ENCODE results near the gene UBE2D1.
"Not testable (repeated sequence)": the region's sequence is repeated elsewhere in the genome, so short reads cannot be mapped to it uniquely, and the experiment has no call there.

UBE2D1 gene

DNA sequence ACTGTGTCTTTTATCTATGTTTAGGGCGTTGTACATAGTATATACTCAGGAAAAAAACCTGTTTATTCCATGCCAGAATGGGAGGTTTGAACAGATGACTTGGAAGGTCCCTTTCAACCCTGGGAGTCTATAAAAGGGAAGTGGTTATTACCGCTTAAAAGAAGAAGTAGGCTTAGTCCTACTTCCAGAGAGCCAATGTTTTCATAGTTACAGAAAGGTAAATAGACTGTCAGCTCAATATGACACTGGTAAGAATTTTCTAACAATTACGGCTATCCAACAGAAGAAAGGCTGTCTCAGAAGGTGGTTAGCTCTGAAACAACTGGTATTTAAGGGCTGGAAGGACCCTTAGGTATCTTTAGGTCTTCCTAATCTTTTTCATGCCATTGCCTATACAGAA, 49.3 kb downstream of the UBE2D1 start:
- no peak for DNase-seq (ENCODE audit: low read depth in 2 of 2)

DNA sequence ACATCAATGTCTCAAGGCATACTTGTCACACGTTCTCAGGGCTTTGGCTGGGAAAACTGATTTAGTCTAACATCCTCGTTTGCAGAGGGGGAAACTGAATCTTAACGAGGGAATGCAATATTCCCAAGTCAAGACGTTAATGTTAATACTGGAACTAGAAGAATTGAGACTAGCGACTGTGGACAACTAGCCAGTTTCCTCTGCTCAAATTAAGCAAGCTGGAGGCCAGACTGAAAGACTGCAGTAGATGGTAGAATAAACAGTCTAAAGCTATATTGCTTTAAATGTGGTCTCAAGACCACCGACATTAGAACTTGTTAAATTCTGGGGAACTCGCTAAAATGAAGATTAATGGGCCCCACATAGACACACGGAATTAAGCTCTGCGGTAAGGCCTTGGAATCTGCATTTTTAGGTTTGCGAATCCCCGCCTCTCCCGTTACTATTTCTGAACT, 49.8 kb downstream of the UBE2D1 start:
- no peak for DNase-seq (ENCODE audit: low read depth in 2 of 2)

DNA sequence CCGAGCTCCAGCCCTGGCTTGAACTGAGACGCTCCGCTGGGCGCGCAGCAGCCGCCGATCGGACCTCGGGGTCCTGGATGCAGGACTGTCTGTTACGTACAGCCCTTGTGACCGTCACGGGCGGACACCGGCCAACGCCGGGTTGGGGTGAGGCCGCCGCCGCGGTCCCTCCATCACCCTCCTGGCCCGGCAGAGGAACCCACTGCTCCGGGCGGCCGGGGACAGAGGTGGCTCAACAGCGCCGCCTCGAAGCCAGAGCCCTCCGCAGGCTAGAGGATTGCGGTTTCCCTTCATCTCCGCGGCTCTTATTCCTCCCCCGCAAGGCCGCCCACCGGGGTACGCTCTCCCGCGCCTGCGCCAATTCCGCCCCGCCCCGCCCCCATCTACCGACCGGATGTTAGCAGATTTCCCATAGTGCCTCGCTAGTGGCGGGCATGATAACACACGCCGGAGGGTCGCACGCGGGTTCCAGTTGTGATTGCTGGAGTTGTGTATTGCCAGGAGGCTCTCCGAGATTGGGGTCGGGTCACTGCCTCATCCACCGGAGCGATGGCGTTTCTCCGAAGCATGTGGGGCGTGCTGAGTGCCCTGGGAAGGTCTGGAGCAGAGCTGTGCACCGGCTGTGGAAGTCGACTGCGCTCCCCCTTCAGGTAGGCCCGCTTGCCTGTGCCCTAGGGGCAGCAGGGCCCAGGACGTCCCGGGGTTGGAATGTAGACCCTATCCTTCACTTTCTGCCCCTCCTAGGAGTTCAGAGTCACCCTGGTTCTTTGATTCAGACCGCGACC, 50.4 kb downstream of the UBE2D1 start, which contains the start of gene TFAM:
Gene TFAM, plus strand, starts transcription at position 412 of the 785 bp plus-strand sequence. Its CDS starts 138 bp downstream, at position 550.
- DNase-seq (ENCODE audit: low read depth in 2 of 2) = peak; percentile 91 to 96

DNA sequence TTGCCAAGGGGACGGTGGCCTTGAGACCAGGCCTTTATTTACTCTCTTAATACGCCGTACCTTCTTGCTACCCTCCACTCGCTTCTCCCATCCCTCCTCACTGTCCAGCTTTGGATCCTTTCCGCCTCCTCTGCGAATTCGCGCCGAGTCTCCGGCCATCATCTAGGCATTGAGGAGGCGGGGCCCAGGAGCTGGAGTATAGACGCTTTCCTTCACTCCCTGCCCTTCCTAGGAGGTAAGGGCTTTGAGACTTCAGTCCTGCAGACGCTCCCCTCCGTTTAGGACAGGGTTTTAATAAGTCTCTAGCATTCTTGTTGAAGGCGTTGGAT, 50.9 kb downstream of the UBE2D1 start:
- no peak for DNase-seq (ENCODE audit: low read depth in 2 of 2)

DNA sequence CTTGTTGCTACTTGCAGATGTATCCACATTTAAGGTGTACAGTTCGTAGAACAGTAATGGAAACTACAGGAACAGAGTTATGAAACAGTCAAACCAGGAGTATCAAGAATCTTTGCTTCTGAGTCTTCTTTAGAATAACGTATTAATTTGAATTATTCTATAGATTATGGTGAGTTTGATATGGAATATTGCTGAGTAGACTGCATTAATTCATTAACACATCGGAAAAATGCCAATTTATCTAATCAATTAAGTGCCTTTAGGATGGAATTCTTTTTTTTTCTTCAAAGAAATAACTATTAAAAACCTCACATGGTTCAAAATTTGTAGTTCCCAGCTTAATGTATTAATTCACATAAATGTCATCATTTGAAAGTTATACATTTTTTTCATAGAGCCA, 54.2 kb downstream of the UBE2D1 start:
- DNase-seq (ENCODE audit: low read depth in 2 of 2) = no peak

DNA sequence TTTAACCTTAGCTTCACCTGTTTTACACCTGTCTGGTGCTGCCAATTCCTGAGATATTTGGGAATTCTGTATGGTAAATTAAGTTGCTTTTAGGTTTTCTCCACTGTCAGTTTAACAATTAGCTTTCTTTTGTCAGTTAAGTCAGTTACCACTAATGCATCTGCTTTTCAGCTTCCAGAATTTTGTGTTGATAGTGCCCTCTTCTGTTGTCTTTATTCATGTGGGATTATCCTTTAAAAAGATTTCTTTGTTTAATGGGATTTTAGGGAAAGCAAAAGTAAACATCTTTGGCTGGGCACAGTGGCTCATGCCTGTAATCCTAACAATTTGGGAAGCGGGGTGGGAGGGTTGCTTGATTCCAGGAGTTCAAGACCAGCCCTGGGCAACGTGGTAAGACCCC, 58.5 kb downstream of the UBE2D1 start:
- no peak for DNase-seq (ENCODE audit: low read depth in 2 of 2)

DNA sequence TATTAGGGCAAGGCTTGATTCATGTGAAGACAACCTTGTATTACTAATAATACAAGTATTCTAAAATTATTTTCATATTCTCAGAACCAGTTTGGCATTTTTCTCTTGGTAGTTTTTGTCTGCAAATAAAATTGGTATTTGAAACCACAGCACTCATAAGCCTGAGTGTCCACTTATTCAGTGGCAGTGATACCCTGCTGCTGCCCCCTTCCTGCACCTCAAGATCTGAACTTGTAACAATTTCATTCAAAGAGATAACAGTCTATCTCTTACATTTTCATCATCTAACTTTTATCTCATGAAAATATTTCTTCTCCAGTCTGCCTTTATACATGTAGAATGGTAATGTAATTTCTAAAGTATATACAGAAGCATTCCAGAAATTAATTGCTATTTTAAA, 59.7 kb downstream of the UBE2D1 start:
- DNase-seq (ENCODE audit: low read depth in 2 of 2) = no peak

DNA sequence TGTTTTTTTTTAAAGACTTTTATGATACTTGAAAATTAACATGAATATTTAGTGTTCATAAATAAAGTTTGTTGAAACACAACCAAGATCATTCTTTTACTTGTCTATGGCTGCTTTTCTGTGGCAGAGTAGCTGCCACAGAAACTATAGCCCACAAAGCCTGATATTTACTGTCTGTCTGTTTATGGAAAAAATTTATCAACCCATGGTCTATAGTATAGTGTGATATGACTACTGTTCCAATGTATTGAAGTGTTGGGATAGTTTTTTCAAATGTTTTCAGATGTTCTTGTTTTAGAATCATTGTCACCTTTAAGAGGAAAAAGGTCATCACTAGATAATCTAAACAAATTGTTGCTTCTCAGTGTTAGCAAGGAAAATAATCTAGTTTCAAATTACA, 61.3 kb downstream of the UBE2D1 start:
- no peak for DNase-seq (ENCODE audit: low read depth in 2 of 2)

DNA sequence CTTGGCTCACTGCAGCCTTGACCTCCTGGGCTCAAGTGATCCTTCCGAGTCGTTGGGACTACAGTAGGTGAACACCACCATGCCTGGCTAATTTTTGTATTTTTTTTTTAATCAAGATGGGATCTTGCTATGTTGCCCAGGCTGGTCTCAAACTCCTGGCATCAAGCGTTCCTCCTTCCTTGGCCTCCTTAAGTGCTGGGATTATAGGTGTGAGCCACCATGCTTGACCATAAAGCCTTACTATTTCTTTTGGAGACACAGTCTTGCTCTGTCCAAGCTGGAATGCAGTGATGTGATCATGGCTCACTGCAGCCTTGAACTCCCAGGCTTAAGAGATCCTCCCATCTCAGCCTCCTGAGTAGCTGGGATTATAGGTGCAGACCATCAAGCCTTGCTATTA, 63.0 kb downstream of the UBE2D1 start:
- no peak for DNase-seq (ENCODE audit: low read depth in 2 of 2)

DNA sequence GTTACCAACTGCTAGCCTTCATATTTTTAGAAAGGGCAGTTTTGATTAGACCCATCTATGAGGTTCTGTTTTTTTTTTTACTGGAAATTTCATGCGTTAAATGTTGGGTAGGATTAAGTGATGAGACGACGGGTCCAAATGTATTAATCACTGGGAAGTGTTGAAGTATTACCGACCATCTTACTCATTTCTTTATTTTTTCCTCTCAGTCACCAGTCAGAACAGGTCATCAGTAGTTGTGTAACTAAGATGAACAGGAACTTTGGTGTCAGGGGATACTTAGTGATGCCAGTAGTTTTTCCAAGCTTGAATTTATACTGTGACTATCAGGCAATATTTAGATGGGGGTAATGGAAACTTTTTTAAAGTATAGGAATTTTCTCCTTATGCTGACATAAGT, 64.6 kb downstream of the UBE2D1 start:
- no peak for DNase-seq (ENCODE audit: low read depth in 2 of 2)

DNA sequence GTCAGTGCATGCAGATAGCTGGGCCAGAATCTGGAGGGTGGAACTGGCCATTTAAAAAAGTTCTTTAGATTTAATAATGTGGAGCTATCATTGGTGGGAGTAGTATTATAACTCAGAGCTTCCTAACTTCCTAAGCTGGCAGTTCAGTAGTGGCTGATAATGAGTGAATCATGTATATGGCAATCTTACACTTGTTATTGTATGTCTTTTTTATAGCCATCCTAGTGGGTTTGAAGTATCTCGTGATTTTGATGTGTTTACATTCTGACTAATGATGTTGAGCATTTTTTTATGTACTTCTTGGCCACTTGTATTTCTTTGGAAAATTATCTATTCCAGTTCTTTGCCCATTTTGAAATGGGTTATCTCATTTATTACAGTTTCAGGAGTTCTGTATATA, 65.8 kb downstream of the UBE2D1 start:
- DNase-seq (ENCODE audit: low read depth in 2 of 2) = no peak

DNA sequence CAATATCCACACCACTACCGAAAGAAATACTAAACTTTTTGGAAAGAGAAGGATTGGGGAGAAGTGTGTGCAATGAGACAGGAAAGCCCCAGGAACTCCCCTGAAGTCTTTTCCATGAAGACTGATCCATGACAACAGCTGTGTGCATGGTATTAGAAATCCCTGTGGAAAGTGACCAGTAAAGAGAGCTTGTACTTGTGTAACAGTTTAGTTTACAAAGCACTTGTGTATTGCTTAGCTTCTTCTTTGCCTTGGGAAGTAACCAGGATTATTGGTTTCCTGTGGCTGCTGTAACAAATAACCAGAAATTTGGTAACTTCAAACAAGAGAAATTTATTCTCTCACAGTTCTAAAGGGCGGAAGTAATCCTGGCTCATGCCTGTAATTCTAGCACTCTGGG, 69.2 kb downstream of the UBE2D1 start:
- DNase-seq (ENCODE audit: low read depth in 2 of 2) = no peak

DNA sequence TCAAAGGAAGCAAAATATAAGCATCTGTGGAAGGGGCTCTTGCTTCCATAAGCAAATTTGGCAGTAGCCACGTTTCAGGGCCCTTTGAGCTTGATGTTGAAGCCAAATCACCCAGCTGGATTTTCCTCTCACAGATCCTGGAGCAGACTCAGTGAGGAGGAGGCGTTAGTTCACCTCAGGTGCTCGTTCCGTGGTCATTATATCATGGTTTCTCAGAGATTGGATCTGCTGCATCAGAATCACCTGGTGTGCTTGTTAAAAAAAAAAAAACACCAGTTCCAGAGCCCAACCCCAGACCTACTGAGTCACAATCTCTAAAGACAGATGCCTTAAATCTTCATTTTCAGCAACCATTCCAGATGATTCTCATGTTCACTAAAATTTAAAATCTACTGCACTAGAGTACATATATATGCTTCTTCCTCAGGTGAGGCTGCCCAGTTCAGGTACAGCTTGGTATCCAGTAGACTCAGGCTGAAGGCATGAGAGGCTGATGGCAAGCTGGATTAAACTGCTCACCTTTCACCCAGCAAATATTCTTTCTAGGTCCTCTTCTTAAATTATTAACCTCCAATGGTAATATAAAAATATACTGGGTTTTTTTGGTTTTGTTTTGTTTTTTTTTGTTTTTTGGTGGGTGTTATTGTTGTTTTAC, 75.3 kb downstream of the UBE2D1 start:
- no peak for DNase-seq (ENCODE audit: low read depth in 2 of 2)

DNA sequence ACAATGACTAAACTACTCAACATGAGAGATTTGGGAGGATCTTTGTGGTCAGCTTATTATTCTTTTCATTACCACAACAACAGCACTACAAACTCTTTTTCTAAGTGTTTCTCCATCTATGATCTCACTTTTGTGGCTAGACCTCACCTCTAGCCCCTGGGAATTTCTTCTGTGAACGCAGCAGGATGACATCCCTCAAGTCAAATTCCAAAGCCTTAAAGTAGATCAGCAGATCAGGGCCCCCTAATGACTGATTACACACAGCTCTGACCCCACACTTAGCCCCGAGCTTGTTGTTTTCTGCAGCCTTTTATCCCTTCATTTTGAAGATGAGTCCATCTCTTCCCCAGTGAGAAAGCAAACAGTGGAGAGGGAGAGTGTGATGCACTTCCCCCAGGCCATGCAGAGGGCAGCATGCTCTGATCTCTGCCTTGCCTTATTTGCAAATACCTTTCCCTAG, 77.7 kb downstream of the UBE2D1 start:
- DNase-seq (ENCODE audit: low read depth in 2 of 2) = no peak

DNA sequence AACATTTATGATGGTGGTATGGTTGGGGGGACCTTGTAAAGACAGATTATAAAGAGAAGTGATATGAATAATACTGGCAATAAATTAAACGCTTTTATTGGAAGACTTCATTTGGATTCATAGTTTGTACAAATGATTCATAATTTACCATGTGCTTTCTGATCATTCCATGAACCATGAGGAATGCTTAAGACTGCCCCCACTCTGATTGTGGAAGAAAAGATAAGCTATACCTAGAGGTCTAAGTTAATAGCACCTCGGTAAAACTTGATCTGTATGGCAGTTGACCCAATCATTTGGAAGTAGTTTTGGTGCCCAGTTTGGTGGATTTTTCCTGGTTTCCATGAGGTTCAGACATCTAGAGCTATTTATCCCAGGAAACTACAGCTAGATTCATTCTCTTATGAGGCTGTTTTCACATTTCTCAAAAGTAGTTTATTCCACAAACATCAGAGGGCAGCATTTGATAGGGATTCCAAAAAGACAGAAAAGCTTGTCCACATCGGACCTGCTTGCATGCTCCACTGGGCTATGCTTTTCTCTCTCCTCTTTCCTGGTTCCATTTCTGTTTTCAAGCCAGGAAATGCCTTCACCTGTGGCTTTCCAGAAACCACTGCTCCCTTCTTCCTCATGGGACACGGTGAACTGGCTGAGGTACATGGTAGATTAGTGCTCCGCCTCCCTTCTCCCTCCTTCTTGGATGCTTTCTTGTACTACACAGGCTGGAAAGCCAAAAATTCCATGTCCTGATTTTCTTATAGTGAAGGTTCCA, 79.7 kb downstream of the UBE2D1 start:
- DNase-seq (ENCODE audit: low read depth in 2 of 2) = no peak

DNA sequence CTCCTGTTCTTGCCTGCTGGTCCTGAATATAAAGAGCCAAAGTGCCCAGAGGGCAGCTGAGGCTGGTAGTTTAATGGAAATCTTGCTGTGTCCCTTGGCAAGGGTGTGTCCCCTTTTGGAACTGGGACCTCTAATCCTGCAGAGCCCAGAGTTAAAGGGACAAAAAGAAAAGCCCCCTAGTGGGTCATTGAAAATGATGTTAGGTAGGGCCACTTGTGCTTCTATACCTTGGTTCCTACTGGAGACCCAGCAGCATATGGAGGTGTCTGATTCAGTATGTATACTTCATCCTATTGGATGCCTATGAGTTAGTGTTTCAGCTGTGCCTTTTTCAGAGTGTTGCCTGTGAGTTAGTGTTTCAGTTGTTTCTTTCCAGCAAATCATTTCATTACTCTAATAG, 81.0 kb downstream of the UBE2D1 start:
- no peak for DNase-seq (ENCODE audit: low read depth in 2 of 2)

DNA sequence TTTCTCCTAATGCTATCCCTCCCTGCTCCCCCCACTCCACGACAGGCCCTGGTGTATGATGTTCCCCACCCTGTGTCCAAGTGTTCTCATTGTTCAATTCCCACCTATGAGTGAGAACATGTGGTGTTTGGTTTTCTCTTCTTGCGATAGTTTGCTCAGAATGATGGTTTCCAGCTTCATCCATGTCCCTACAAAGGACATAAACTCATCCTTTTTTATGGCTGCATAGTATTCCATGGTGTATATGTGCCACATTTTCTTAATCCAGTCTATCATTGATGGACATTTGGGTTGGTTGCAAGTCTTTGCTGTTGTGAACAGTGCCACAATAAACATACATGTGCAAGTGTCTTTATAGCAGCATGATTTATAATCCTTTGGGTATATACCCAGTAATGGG, 83.1 kb downstream of the UBE2D1 start:
- not testable (repeated sequence) for DNase-seq (ENCODE audit: low read depth in 2 of 2)
